Astrocyte (in vitro differentiated cells and primary cell): ENCODE results near the gene RGS9.

ENCODE experiments used
- CTCF ChIP-seq: IDR thresholded peaks from 2 replicates; pipeline ENCODE4 v1.5.1; 2011; ENCODE audit warnings: low read depth, mild to moderate bottlenecking, inconsistent platforms, low read length, moderate library complexity; ENCODE audit not compliant: insufficient read depth
- EZH2 ChIP-seq: IDR thresholded peaks from 2 replicates; pipeline ENCODE4 v1.6.1; 2012; ENCODE audit warnings: mild to moderate bottlenecking, low read length, inconsistent platforms; ENCODE audit not compliant: insufficient read depth

- TF ChIP-seq EZH2 (no peak), CTCF (no peak)
These were observed 131.7 kb downstream of the RGS9 start for GRCh38 chr17:65268832-65269231.
